Neural progenitor cell (in vitro differentiated cells): ENCODE data around the gene LIF.
A peak's percentile ranks its signal among the peaks of the same experiment; 100 is the strongest.

Experiments
- CTCF ChIP-seq: fragments of 200-600 bp; sonication (generic); IDR thresholded peaks from 2 replicates; pipeline ENCODE4 v1.5.1; 2017; ENCODE audit warnings: antibody characterized with exemption, mild to moderate bottlenecking
- EZH2 ChIP-seq: fragments of 200-600 bp; sonication (generic); IDR thresholded peaks from 2 replicates; pipeline ENCODE4 v1.6.1; 2017; ENCODE audit warnings: antibody characterized with exemption, mild to moderate bottlenecking, moderate library complexity

- peak; percentile 75 for TF ChIP-seq CTCF
- no peak for TF ChIP-seq EZH2
These were observed 41.3 kb upstream of the LIF start for GRCh38 chr22:30287648-30288418.
